Measurements from ENCODE around the gene RTN4RL1. TPM values are rescaled to one million over a fixed set of nuclear protein-coding genes. Genes with fewer than 3 reads are reported as not detected.

Gene RTN4RL1
- total RNA-seq, 2 donors from 2014 or later, result 3.1 to 3.6 TPM

- 84 to 98% methylated on average over 6 to 7 of the region's 7 CpGs for WGBS, 2 donors
- H3K27me3 ChIP-seq, result no peaks in the 10 kb centered on the region
Measured at GRCh38 chr17:1963250-1963649, 61.9 kb downstream of the RTN4RL1 start.

DNA sequence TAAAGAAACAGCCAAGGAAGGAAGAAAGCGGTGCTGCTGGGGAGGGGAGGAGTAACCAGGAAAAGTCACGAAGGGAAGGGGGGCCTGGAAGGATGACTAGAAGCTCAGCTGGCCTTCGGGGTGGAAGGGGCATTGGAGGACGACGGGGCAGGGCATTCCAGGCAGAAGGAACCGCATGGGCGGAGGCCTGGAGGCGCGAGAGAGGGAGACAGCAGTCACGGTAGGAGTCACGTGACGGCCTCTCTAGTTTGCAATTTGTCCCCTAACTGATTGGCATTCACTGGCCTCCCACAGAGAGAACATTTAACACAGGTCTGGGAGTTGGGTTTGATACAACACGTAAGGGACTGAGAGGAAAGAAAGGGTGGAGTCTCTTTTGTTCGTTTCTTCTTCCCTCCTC lies 63.9 kb downstream of the RTN4RL1 start:
- H3K27ac ChIP-seq, result no peak overlapping the region
- WGBS, 2 donors, result 74 to 82% methylated on average over 14 of the region's 14 CpGs
- H3K27me3 ChIP-seq, result no peaks in the 10 kb centered on the region
- peaks cover 6% of the 10 kb centered on the region for H3K4me1 ChIP-seq
- no peaks in the 10 kb centered on the region for H3K9me3 ChIP-seq
- DNase-seq (no peak), ATAC-seq (no peak)
- intact Hi-C loops (cut with DNase I), result no loop called here
- H3K4me3 ChIP-seq, result no peak overlapping the region
- TF ChIP-seq, protein P1, sequence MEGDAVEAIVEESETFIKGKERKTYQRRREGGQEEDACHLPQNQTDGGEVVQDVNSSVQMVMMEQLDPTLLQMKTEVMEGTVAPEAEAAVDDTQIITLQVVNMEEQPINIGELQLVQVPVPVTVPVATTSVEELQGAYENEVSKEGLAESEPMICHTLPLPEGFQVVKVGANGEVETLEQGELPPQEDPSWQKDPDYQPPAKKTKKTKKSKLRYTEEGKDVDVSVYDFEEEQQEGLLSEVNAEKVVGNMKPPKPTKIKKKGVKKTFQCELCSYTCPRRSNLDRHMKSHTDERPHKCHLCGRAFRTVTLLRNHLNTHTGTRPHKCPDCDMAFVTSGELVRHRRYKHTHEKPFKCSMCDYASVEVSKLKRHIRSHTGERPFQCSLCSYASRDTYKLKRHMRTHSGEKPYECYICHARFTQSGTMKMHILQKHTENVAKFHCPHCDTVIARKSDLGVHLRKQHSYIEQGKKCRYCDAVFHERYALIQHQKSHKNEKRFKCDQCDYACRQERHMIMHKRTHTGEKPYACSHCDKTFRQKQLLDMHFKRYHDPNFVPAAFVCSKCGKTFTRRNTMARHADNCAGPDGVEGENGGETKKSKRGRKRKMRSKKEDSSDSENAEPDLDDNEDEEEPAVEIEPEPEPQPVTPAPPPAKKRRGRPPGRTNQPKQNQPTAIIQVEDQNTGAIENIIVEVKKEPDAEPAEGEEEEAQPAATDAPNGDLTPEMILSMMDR (IDR thresholded peaks at IDR 0.05), result no peak
- TF ChIP-seq POLR2A (IDR thresholded peaks at IDR 0.05), result no peak
- no peaks in the 10 kb centered on the region for H3K36me3 ChIP-seq (replicated peaks in 1 of 2; ENCODE audit: insufficient read depth in 1 of 2, low read depth in 2 of 2)

More at GRCh38 chr17:1963250-1963649, 61.9 kb downstream of the RTN4RL1 start:
- Histone ChIP-seq H3K9me3 (no peaks in the 10 kb centered on the region), H3K27ac (no peak overlapping the region), H3K36me3 (replicated peaks in 1 of 2; ENCODE audit: insufficient read depth in 1 of 2, low read depth in 2 of 2) (no peaks in the 10 kb centered on the region), H3K4me1 (peaks cover 22% of the 10 kb centered on the region), H3K4me3 (no peak overlapping the region)
- intact Hi-C loops (cut with DNase I), result no loop called here
- ATAC-seq, result no peak
- TF ChIP-seq, protein P1 (IDR thresholded peaks at IDR 0.05), result no peak
- TF ChIP-seq POLR2A (IDR thresholded peaks at IDR 0.05), result no peak
- no peak for DNase-seq

DNA sequence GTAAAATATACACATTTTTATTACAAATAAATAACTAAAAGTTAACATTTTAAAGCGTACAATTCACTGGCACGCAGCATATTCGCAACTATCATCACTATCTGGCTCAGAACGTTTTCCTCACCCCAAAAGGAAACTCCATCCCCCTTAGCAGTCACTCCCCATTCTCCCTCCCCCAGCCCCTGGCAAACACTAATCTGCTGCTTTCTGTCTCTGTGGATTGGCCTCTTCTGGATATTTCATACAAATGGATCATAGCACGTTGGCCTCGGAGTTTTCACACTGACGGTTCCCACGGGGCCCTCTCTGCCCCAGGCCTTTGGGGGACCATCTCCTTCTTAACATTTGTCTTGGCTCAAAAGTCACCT lies 64.6 kb downstream of the RTN4RL1 start:
- 68 to 83% methylated on average over 8 of the region's 8 CpGs for WGBS, 2 donors
- no peak for ATAC-seq
- intact Hi-C loops (cut with DNase I), result no loop called here
- Histone ChIP-seq H3K27me3 (no peaks in the 10 kb centered on the region), H3K4me1 (no peaks in the 10 kb centered on the region), H3K9me3 (no peaks in the 10 kb centered on the region), H3K27ac (no peak overlapping the region), H3K36me3 (replicated peaks in 1 of 2; ENCODE audit: insufficient read depth in 1 of 2, low read depth in 2 of 2) (no peaks in the 10 kb centered on the region), H3K4me3 (no peak overlapping the region)
- TF ChIP-seq, protein P1 (IDR thresholded peaks at IDR 0.05), result no peak
- no peak for TF ChIP-seq POLR2A (IDR thresholded peaks at IDR 0.05)
- DNase-seq, result no peak

GRCh38 chr17:1959871-1960544 lies 65.1 kb downstream of the RTN4RL1 start:
- TF ChIP-seq POLR2A (IDR thresholded peaks at IDR 0.05), result no peak
- TF ChIP-seq, protein P1 (IDR thresholded peaks at IDR 0.05), result no peak
- 84 to 86% methylated on average over 18 of the region's 18 CpGs for WGBS, 2 donors
- Histone ChIP-seq H3K27me3 (no peaks in the 10 kb centered on the region), H3K4me1 (no peaks in the 10 kb centered on the region), H3K27ac (no peak overlapping the region), H3K4me3 (no peak overlapping the region), H3K9me3 (no peaks in the 10 kb centered on the region), H3K36me3 (replicated peaks in 1 of 2; ENCODE audit: insufficient read depth in 1 of 2, low read depth in 2 of 2) (no peaks in the 10 kb centered on the region)
- DNase-seq, result no peak
- intact Hi-C loops (cut with DNase I), result no loop called here
- ATAC-seq, result no peak
